HepG2 (cell line): ENCODE measurements around the gene THADA. TPM values are rescaled to one million over a fixed set of nuclear protein-coding genes. Genes with fewer than 3 reads are reported as not detected.

Source experiments
- DNMT3B ChIP-seq: conservative IDR thresholded peaks from 2 replicates; pipeline ENCODE4 v1.6.1; 2016; ENCODE audit warnings: missing biosample characterization, control low read depth
- ESRRA ChIP-seq: sonication (generic); formaldehyde crosslinking; IDR thresholded peaks from 2 replicates; pipeline ENCODE4 v1.5.1; 2020; ENCODE audit warnings: mild to moderate bottlenecking, low read depth, missing genetic modification reagents
- IKZF1 ChIP-seq: fragments of 450-650 bp; IDR thresholded peaks from 2 replicates; pipeline ENCODE4 v1.7.1; 2016
- KDM2A ChIP-seq: sonication (generic); formaldehyde crosslinking; IDR thresholded peaks from 2 replicates; pipeline ENCODE4 v1.4.0; 2020; ENCODE audit warnings: low read depth, missing genetic modification reagents, borderline replicate concordance
- LCORL ChIP-seq, 2 experiments: fragments of 450-650 bp in 1 of 2; sonication (generic) in 1 of 2; formaldehyde crosslinking in 1 of 2; IDR thresholded peaks; 2 replicates each; pipeline versions ENCODE4 v1.5.0 to v1.6.1; 2017 to 2020; ENCODE audit warnings: antibody characterized with exemption in 1 of 2, missing genetic modification reagents in 1 of 2
- MAZ ChIP-seq, 2 experiments: sonication (generic) in 1 of 2; formaldehyde crosslinking in 1 of 2; IDR thresholded peaks; 2 replicates each; pipeline versions ENCODE4 v1.5.0 to v1.6.1; 2012 to 2020; ENCODE audit warnings: low read depth in 2 of 2, mild to moderate bottlenecking in 2 of 2, borderline replicate concordance in 1 of 2, improper control_type of control experiment in 1 of 2, low read length in 1 of 2, missing genetic modification reagents in 1 of 2, moderate library complexity in 1 of 2
- MTA1 ChIP-seq: sonication (generic); formaldehyde crosslinking; IDR thresholded peaks from 2 replicates; pipeline ENCODE4 v1.4.0; 2020; ENCODE audit warnings: missing genetic modification reagents, mild to moderate bottlenecking, borderline replicate concordance
- NFE2L2 ChIP-seq: fragments of 150-350 bp; IDR thresholded peaks from 2 replicates; pipeline ENCODE4 v1.6.1; 2014; ENCODE audit warnings: low read length
- PPARG ChIP-seq: conservative IDR thresholded peaks from 2 replicates; pipeline ENCODE4 v1.6.1; 2016; ENCODE audit warnings: missing biosample characterization, missing genetic modification reagents
- RBFOX2 ChIP-seq: fragments of 200-400 bp; formaldehyde crosslinking; IDR thresholded peaks from 2 replicates; pipeline ENCODE4 v1.6.1; 2017; ENCODE audit warnings: low read depth, mild to moderate bottlenecking, low read length
- RNF2 ChIP-seq: fragments of 450-650 bp; conservative IDR thresholded peaks from 2 replicates; pipeline ENCODE4 v1.6.1; 2016; ENCODE audit warnings: low read depth
- SUZ12 ChIP-seq: fragments of 150-350 bp; IDR thresholded peaks from 2 replicates; pipeline ENCODE4 v1.6.1; 2014; ENCODE audit warnings: low read depth, low read length
- TAF1 ChIP-seq: sonication (generic); formaldehyde crosslinking; IDR thresholded peaks from 2 replicates; pipeline ENCODE4 v1.4.0; 2020; ENCODE audit warnings: missing genetic modification reagents
- THYN1 ChIP-seq: sonication (generic); formaldehyde crosslinking; IDR thresholded peaks from 2 replicates; pipeline ENCODE4 v1.8.1; 2023; ENCODE audit warnings: low read depth, mild to moderate bottlenecking, moderate library complexity, missing genetic modification reagents, borderline replicate concordance
- YEATS2 ChIP-seq: sonication (generic); formaldehyde crosslinking; IDR thresholded peaks from 2 replicates; pipeline ENCODE4 v1.4.0; 2020; ENCODE audit warnings: missing genetic modification reagents, borderline replicate concordance
- ZBTB8A ChIP-seq: sonication (generic); formaldehyde crosslinking; IDR thresholded peaks from 2 replicates; pipeline ENCODE4 v1.4.0; 2020; ENCODE audit warnings: mild to moderate bottlenecking, low read depth, missing genetic modification reagents, borderline replicate concordance
- ZFP36L1 ChIP-seq: sonication (generic); formaldehyde crosslinking; IDR thresholded peaks from 2 replicates; pipeline ENCODE4 v1.8.0; 2022; ENCODE audit warnings: mild to moderate bottlenecking, missing genetic modification reagents, moderate library complexity
- ZNF160 ChIP-seq: sonication (generic); formaldehyde crosslinking; IDR thresholded peaks from 2 replicates; pipeline ENCODE4 v1.8.0; 2022; ENCODE audit warnings: mild to moderate bottlenecking, inconsistent platforms, missing genetic modification reagents
- ZNF331 ChIP-seq: sonication (generic); formaldehyde crosslinking; IDR thresholded peaks from 2 replicates; pipeline ENCODE4 v1.4.0; 2020; ENCODE audit warnings: missing genetic modification reagents
- ZNF484 ChIP-seq: sonication (generic); formaldehyde crosslinking; IDR thresholded peaks from 2 replicates; pipeline ENCODE4 v1.5.1; 2020; ENCODE audit warnings: mild to moderate bottlenecking, low read depth, missing genetic modification reagents, borderline replicate concordance
- ZNF496 ChIP-seq: sonication (generic); formaldehyde crosslinking; IDR thresholded peaks from 2 replicates; pipeline ENCODE4 v1.8.1; 2023; ENCODE audit warnings: mild to moderate bottlenecking, moderate library complexity, missing genetic modification reagents; ENCODE audit not compliant: insufficient replicate concordance
- ZNF749 ChIP-seq: sonication (generic); formaldehyde crosslinking; IDR thresholded peaks from 2 replicates; pipeline ENCODE4 v1.8.0; 2022; ENCODE audit warnings: mild to moderate bottlenecking, missing genetic modification reagents, moderate library complexity, borderline replicate concordance
- ZNF788 ChIP-seq: sonication (generic); formaldehyde crosslinking; IDR thresholded peaks from 2 replicates; pipeline ENCODE4 v1.5.0; 2020; ENCODE audit warnings: mild to moderate bottlenecking, missing genetic modification reagents, borderline replicate concordance
- polyA plus RNA-seq, 8 experiments: library from polyadenylated mRNA; depleted of rRNA in 3 of 8; stranded (reverse) in 7 of 8; unstranded in 1 of 8; fragments of >200 nt; fragmentation: Illumina TruSeq in 4 of 8; extraction: Trizol in 4 of 8; gene quantifications; 2 replicates each; pipeline versions ENCODE4 v1.2.1 to v1.2.3, GENCODE V29; 2011 to 2016; ENCODE audit warnings: low read depth in 4 of 8, missing spikeins in 1 of 8, mixed read lengths in 1 of 8; ENCODE audit not compliant: insufficient read depth in 1 of 8
- total RNA-seq, 5 experiments: library from RNA; depleted of rRNA; stranded (reverse); fragments of >200 nt; fragmentation: Illumina TruSeq; extraction: Trizol; gene quantifications; 2 replicates each; pipeline ENCODE4 v1.2.3, GENCODE V29; 2016; ENCODE audit warnings: low read depth in 1 of 5
- TF ChIP-seq, protein P1 (sequence below): sonication (generic); formaldehyde crosslinking; IDR thresholded peaks from 2 replicates; pipeline ENCODE4 v1.4.0; 2020; ENCODE audit warnings: mild to moderate bottlenecking, missing genetic modification reagents
- TF ChIP-seq, protein P2 (sequence below): sonication (generic); formaldehyde crosslinking; IDR thresholded peaks from 2 replicates; pipeline ENCODE4 v1.8.1; 2023; ENCODE audit warnings: mild to moderate bottlenecking, inconsistent platforms, moderate library complexity, missing genetic modification reagents, borderline replicate concordance
- TF ChIP-seq, protein P3 (sequence below): sonication (generic); formaldehyde crosslinking; IDR thresholded peaks from 2 replicates; pipeline ENCODE4 v1.5.1; 2020; ENCODE audit warnings: mild to moderate bottlenecking, missing genetic modification reagents, moderate library complexity
- TF ChIP-seq, protein P4 (sequence below): IDR thresholded peaks from 2 replicates; pipeline ENCODE4 v1.6.1; 2016; ENCODE audit warnings: missing genetic modification reagents, missing compliant biosample characterization

THADA gene
- total and polyA plus RNA-seq, 2 of the 13 experiments (the other 11 are each of a cell fraction or from before 2014, with no cell fraction given) = 12.7 to 21.7 TPM

DNA sequence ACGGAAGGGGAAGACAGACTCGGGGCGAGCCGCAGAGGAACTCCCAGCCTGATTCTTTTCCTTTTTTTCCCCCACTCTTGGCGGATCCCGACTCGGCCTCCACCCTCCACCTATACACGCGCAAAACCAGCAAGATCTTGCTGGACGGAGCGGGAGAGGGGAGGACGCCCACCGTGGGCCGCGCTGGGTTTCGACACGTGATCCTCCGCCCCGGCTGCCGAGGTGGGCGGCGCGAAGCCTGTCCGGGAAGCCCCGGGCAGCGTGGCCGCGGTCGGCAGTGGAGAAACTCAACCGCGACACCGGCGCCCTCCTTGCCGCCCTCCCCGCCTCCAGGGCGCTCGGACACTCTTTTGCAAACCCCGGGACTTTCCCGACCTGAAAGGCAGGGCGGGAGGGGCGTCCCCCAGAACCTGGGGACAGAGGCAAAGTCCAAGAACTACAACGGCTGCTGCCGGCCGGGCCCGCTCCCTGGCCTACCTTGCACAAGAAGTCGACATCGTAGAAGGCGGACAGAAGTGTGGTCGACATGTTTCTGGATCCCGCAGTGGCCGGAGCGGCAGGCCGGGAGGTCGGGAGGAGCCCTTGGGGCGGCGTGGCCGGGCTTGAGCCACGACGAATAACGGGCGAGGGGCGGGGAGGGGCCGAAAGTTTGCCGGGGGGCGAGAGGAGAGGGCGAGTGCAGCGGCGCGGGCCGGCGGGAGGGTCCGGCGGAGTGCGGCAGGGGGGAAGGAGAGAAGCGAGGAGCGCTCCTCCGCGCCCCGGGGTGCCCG, 369.9 kb downstream of the THADA start (continued):
- TF ChIP-seq RNF2 = peak; percentile 68; the same call in 1 of the 2 replicates
- TF ChIP-seq MAZ (IDR thresholded peaks at IDR 0.05; ENCODE audit: borderline replicate concordance, low read depth, low read length) = no peak
- no peak; the same call in 1 of the 2 replicates for TF ChIP-seq MAZ (CRISPR knock-in tag; IDR thresholded peaks at IDR 0.05; ENCODE audit: low read depth)
- TF ChIP-seq ZNF788 (CRISPR knock-in tag) = no peak
- TF ChIP-seq, protein P1, sequence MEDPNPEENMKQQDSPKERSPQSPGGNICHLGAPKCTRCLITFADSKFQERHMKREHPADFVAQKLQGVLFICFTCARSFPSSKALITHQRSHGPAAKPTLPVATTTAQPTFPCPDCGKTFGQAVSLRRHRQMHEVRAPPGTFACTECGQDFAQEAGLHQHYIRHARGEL (CRISPR knock-in tag) = 0 out of 2 replicates have a peak, but pooled peaks have one; percentile 52
- peak; percentile 68; the same call in 1 of the 2 replicates for TF ChIP-seq KDM2A (CRISPR knock-in tag)
- TF ChIP-seq ZNF331 (CRISPR knock-in tag) = no peak
- no peak for TF ChIP-seq THYN1 (CRISPR knock-in tag)
- no peak for TF ChIP-seq IKZF1
- no peak for TF ChIP-seq ZNF496 (CRISPR knock-in tag)
- TF ChIP-seq ZBTB8A (CRISPR knock-in tag) = no peak
- no peak; the same call in 1 of the 2 replicates for TF ChIP-seq ZNF160 (CRISPR knock-in tag)
- TF ChIP-seq MTA1 (CRISPR knock-in tag) = peak; percentile 90
- no peak for TF ChIP-seq LCORL (IDR thresholded peaks at IDR 0.05)
- TF ChIP-seq LCORL (CRISPR knock-in tag; IDR thresholded peaks at IDR 0.05) = peak; percentile 80
- TF ChIP-seq PPARG (CRISPR knock-in tag) = no peak; the same call in 1 of the 2 replicates
- TF ChIP-seq DNMT3B = no peak
- TF ChIP-seq ZNF484 = peak; percentile 71
- peak; percentile 66 for TF ChIP-seq ESRRA (CRISPR knock-in tag)
- TF ChIP-seq, protein P2, sequence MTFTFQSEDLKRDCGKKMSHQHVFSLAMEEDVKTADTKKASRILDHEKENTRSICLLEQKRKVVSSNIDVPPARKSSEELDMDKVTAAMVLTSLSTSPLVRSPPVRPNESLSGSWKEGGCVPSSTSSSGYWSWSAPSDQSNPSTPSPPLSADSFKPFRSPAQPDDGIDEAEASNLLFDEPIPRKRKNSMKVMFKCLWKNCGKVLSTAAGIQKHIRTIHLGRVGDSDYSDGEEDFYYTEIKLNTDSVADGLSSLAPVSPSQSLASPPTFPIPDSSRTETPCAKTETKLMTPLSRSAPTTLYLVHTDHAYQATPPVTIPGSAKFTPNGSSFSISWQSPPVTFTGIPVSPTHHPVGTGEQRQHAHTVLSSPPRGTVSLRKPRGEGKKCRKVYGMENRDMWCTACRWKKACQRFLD (CRISPR knock-in tag) = peak; percentile 68; the same call in 1 of the 2 replicates
- TF ChIP-seq ZNF749 (CRISPR knock-in tag) = 0 out of 2 replicates have a peak, but pooled peaks have one; percentile 83
- no peak for TF ChIP-seq NFE2L2
- TF ChIP-seq RBFOX2 = peak; percentile 93
- TF ChIP-seq, protein P3, sequence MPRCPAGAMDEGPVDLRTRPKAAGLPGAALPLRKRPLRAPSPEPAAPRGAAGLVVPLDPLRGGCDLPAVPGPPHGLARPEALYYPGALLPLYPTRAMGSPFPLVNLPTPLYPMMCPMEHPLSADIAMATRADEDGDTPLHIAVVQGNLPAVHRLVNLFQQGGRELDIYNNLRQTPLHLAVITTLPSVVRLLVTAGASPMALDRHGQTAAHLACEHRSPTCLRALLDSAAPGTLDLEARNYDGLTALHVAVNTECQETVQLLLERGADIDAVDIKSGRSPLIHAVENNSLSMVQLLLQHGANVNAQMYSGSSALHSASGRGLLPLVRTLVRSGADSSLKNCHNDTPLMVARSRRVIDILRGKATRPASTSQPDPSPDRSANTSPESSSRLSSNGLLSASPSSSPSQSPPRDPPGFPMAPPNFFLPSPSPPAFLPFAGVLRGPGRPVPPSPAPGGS (CRISPR knock-in tag) = peak; percentile 68
- peak; percentile 60; the same call in 1 of the 2 replicates for TF ChIP-seq TAF1 (CRISPR knock-in tag)
- TF ChIP-seq, protein P4, sequence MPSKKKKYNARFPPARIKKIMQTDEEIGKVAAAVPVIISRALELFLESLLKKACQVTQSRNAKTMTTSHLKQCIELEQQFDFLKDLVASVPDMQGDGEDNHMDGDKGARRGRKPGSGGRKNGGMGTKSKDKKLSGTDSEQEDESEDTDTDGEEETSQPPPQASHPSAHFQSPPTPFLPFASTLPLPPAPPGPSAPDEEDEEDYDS (CRISPR knock-in tag) = no peak; the same call in 1 of the 2 replicates
- no peak for TF ChIP-seq SUZ12
- TF ChIP-seq YEATS2 (CRISPR knock-in tag) = no peak
- TF ChIP-seq ZFP36L1 (CRISPR knock-in tag) = peak; percentile 9; the same call in 1 of the 2 replicates
